NB4 (cell line): ENCODE measurements around the gene GPR17.

Source experiments
- CTCF ChIP-seq: IDR thresholded peaks from one replicate; pipeline ENCODE4 v1.5.1; 2012; ENCODE audit warnings: low read depth, low read length
- POLR2A ChIP-seq: IDR thresholded peaks from 2 replicates; pipeline ENCODE4 v1.6.1; 2011; ENCODE audit warnings: mild to moderate bottlenecking; ENCODE audit not compliant: insufficient read length; ENCODE audit errors: extremely low read depth

- no peak for TF ChIP-seq CTCF
- no peak for TF ChIP-seq POLR2A
These were observed 36.3 kb downstream of the GPR17 start for GRCh38 chr2:127681976-127682857.
